ENCODE measurements around the gene SERPINF2.
"Not testable (repeated sequence)": the region's sequence is repeated elsewhere in the genome, so short reads cannot be mapped to it uniquely, and the experiment has no call there.

SERPINF2 gene

DNA sequence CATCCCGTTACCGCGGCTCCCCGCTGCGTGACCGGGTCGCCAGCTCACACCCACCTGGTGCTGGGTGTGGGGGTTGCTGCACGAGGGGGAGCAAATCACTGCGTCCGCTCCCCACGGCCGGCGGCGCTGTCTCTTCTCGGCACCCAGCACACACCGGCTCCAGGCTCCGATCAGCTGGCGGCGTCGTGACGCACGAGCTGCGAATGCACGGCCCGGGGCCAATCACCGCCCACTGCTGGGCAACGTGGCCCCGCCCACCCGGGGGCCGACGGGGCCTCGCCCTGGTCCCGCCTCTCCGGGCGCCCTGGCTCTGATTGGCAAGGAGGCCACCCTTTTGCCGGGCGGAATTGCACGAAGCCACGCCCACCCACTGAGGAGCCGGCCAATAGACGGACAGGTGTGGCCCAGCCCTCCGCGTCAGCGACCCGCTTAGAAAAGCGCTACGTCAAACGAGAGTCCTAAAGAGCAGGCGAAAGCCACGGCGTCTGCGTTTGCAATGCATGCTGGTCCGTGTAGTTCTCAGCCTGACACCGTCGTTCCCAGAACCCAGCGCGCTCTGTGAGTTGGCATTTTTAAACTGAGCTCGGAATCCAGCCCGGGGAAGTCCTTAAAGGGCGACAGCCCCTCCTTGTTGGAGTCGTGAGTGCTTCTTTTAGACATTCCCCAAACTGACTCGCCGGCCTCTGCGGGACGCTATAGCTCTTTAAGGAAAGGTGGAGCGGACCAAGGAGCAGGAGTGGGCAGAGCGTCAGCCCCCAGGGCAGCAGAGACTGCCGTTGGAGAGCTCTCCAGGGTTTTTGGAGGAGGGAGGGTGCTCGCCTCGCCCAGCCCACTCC lies 26.4 kb upstream of the SERPINF2 start:
- peak; percentile 100 for DNase-seq (ENCODE audit: low spot score)

DNA sequence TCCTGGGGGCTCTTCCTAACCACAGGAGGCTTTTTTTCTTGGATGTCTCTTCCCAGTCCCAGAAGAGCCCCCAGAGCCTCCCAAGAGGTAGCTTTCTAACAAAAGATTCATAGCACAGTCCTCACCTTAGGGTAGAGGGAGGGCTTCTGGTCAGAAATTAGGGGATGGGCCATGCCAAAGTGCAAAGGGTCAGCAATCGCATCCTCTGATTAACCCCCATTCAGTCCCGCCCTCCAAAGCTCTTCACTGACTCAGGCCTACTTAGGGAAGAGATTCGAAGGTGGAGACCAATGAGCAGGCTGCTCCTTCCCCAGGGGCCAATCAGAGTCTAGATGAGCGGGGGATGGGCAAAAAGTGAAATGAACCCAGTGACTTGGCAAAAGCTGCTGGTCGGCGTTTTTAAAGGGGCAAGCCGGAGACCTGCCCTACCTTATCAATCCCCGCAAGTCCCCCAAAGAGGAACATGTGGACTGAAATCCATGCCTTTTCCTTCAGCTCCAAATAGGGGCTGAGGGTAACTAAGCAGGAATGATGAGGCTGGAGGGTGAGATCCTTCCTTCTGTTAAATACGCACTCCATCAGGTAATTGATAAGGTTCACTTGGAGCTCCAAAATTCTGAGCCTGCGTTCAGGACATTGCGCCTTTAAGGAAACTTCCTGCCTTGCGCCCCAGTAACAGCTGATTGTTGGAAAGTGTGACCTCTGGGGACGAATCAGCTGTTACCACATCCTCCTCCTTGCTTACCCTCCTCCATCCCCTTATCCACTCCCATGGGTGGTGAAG lies 25.6 kb upstream of the SERPINF2 start:
- DNase-seq (ENCODE audit: low spot score) = peak; percentile 95

- DNase-seq (ENCODE audit: low spot score) = no peak
Observed at GRCh38 chr17:1718362-1719165, 24.1 kb upstream of the SERPINF2 start.

DNA sequence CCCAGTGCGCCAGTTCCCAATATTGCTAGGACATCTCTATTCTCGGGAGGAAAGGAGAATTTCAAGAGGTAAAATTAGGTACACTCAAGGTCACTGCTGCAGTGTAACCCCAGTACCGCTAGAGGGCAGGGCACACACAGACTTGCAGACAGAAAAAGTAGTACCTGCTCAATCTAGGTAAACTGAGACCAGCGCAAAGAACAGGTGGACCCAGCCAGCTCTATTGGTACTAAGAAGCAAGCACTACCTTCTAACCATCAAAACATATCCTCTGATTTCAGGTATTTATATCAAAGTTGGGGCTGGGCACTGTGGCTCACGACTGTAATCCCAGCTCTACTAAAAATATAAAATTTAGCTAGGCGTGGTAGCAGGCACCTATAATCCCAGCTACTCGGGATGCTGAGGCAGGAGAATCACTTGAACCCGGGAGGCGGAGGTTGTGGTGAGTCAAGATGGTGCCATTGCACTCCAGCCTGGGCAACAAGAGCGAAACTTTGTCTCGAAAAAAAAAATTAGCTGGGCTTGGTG lies 21.8 kb upstream of the SERPINF2 start:
- peak; percentile 72 for DNase-seq (ENCODE audit: low spot score)

GRCh38 chr17:1722022-1722421 lies 20.6 kb upstream of the SERPINF2 start:
- DNase-seq (ENCODE audit: low spot score) = not testable (repeated sequence)

GRCh38 chr17:1724351-1724868 lies 18.3 kb upstream of the SERPINF2 start, which contains the start of gene WDR81:
Gene WDR81, plus strand, starts transcription at chr17:1724704. Its CDS starts 256 bp downstream, at chr17:1724960.
- peak; percentile 90 for DNase-seq (ENCODE audit: low spot score)

- no peak for DNase-seq (ENCODE audit: low spot score)
Observed at GRCh38 chr17:1724869-1725641, 17.6 kb upstream of the SERPINF2 start.

GRCh38 chr17:1725642-1726511 lies 16.8 kb upstream of the SERPINF2 start:
- DNase-seq (ENCODE audit: low spot score) = no peak

- no peak for DNase-seq (ENCODE audit: low spot score)
Observed at GRCh38 chr17:1726626-1727257, 15.9 kb upstream of the SERPINF2 start.

DNA sequence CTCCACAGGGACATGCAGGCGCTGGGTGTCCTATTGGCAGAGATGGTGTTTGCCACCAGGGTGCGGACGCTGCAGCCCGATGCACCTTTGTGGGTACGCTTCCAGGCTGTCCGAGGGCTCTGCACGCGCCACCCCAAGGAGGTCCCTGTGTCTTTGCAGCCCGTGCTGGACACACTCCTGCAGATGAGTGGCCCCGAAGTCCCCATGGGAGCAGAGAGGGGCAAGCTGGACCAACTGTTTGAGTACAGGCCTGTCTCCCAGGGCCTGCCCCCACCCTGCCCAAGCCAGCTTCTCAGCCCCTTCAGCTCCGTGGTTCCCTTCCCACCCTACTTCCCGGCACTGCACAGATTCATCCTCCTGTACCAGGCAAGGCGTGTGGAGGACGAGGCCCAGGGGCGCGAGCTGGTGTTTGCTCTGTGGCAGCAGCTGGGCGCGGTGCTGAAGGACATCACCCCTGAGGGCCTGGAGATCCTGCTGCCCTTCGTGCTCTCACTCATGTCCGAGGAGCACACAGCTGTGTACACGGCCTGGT lies 15.3 kb upstream of the SERPINF2 start:
- no peak for DNase-seq (ENCODE audit: low spot score)

DNA sequence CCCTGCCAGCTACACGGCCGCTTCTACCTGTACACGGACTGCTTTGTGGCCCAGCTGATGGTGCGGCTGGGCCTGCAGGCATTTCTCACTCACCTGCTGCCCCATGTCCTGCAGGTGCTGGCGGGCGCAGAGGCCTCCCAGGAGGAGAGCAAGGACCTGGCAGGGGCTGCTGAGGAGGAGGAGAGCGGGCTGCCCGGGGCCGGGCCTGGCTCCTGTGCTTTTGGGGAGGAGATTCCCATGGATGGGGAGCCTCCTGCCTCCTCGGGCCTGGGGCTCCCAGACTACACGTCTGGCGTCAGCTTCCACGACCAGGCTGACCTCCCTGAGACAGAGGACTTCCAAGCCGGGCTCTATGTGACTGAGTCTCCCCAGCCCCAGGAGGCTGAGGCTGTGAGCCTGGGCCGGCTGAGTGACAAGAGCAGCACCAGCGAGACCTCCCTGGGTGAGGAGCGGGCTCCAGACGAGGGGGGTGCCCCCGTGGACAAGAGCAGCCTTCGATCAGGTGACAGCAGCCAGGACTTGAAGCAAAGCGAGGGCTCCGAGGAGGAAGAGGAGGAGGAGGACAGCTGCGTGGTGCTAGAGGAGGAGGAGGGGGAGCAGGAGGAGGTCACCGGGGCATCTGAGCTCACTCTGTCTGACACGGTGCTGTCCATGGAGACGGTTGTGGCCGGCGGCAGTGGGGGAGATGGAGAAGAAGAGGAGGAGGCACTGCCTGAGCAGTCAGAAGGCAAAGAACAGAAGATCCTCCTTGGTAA lies 14.6 kb upstream of the SERPINF2 start:
- DNase-seq (ENCODE audit: low spot score) = no peak

DNA sequence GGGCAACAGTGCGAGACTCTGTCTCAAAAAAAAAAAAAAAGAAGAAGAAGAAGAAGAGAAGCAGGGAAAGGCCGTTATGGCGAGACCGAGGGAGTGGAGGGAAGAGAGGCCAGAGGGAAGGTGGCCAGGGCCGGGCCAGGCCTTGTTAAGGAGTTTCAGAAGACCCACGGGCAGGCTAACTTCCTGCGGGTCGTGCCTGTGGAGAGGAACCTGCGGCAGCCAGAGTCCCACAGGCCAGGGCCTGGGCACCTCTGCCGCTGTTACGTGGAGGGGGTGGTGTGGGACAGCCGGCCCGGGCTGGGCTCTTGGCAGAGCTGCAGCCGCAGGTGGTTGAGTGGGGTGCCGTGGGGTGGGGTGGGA lies 12.7 kb upstream of the SERPINF2 start:
- DNase-seq (ENCODE audit: low spot score) = no peak

- DNase-seq (ENCODE audit: low spot score) = no peak
Observed at GRCh38 chr17:1730326-1731193, 12.1 kb upstream of the SERPINF2 start.

DNA sequence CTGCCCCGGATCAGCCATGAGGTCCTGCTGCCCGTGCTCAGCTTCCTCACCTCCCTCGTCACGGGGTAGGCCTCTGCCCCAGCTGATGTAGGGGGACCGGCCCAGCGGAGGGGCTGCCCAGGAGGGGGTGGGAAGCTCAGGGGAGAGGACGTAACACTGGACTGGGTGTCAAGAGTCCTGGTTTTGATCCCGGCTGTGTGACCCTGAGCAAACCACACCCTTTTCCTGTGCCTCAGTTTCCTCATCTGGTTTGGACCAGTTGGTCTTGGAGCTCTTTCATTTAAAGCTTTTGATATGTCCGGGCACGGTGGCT lies 11.5 kb upstream of the SERPINF2 start:
- DNase-seq (ENCODE audit: low spot score) = no peak

- no peak for DNase-seq (ENCODE audit: low spot score)
Observed at GRCh38 chr17:1732241-1732832, 10.3 kb upstream of the SERPINF2 start.

DNA sequence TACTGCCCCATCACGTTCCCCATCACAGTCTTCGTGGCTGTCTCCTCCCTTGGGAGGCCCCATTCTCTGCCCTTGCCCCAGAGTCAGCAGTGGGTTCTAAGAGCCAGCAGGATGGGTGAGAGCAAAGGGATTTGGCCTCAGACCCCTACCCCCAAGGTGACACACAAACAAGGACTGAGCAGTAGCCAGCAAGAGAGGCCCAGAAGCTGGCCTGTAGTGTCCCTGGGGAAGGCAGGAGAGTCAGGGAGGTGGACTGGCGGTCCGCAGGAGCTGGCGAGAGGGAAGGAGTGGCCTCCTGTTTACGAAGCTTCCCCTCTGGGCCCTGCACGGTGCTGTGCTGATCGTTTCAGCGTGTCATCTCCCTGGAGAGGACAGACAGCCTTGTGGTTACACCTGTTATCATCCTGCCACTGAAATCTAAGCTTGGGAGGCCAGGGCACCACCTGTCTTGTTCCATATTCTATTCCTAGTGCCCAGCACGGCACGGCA lies 9.8 kb upstream of the SERPINF2 start:
- no peak for DNase-seq (ENCODE audit: low spot score)

GRCh38 chr17:1733759-1734158 lies 8.9 kb upstream of the SERPINF2 start:
- DNase-seq (ENCODE audit: low spot score) = no peak

Measured in Ammon's horn (tissue), 1 donor.